Parathyroid adenoma (tissue), 2 donors: ENCODE data around the gene KCNT1.

Experiments
- H2AFZ ChIP-seq: fragments of 300-600 bp; sonication (generic); one replicate; pipeline ENCODE4 v1.7.0; 2017; ENCODE audit warnings: antibody characterized with exemption, mild to moderate bottlenecking
- H3K27ac ChIP-seq: fragments of 300-600 bp; sonication (generic); one replicate; pipeline ENCODE4 v1.7.0; 2017
- H3K27me3 ChIP-seq: fragments of 300-600 bp; sonication (generic); one replicate; pipeline ENCODE4 v1.7.0; 2017; ENCODE audit warnings: low read length; ENCODE audit not compliant: control insufficient read depth, insufficient read depth
- H3K36me3 ChIP-seq: fragments of 300-600 bp; sonication (generic); one replicate; pipeline ENCODE4 v1.7.0; 2017; ENCODE audit warnings: low read length; ENCODE audit not compliant: control insufficient read depth, insufficient read depth
- H3K4me1 ChIP-seq: fragments of 300-600 bp; sonication (generic); one replicate; pipeline ENCODE4 v1.7.0; 2017; ENCODE audit warnings: control low read depth
- H3K4me2 ChIP-seq: fragments of 300-600 bp; sonication (generic); one replicate; pipeline ENCODE4 v1.7.0; 2017; ENCODE audit warnings: low read length
- H3K4me3 ChIP-seq: fragments of 300-600 bp; sonication (generic); one replicate; pipeline ENCODE4 v1.7.0; 2017; ENCODE audit warnings: low read depth, low read length
- H3K79me2 ChIP-seq: fragments of 300-600 bp; sonication (generic); one replicate; pipeline ENCODE4 v1.7.0; 2017; ENCODE audit warnings: control low read depth
- H3K9ac ChIP-seq: fragments of 300-600 bp; sonication (generic); one replicate; pipeline ENCODE4 v1.7.0; 2017; ENCODE audit warnings: mild to moderate bottlenecking
- H3K9me3 ChIP-seq: fragments of 300-600 bp; sonication (generic); one replicate; pipeline ENCODE4 v1.7.0; 2017; ENCODE audit warnings: low read length; ENCODE audit not compliant: control insufficient read depth
- CTCF ChIP-seq: fragments of 300-600 bp; sonication (generic); IDR thresholded peaks from one replicate; pipeline ENCODE4 v1.7.0; 2017; ENCODE audit warnings: antibody characterized with exemption, mild to moderate bottlenecking
- donor health status: primary hyperparathyroidism.

KCNT1 gene

GRCh38 chr9:135661816-135662560 is 40.0 kb upstream of the KCNT1 start:
- no peaks in the 10 kb centered on the region for H3K9me3 ChIP-seq
- TF ChIP-seq CTCF, result no peak
- H3K27me3 ChIP-seq, result no peaks in the 10 kb centered on the region
- H3K4me2 ChIP-seq, result peak overlapping the region; percentile 30
- H3K36me3 ChIP-seq, result no peaks in the 10 kb centered on the region
- no peak overlapping the region for H3K4me3 ChIP-seq
- no peaks in the 10 kb centered on the region for H3K79me2 ChIP-seq
- H3K4me1 ChIP-seq, result peaks cover 9% of the 10 kb centered on the region
- H3K9ac ChIP-seq, result no peak overlapping the region
- peak overlapping the region; percentile 50 for H2AFZ ChIP-seq
- peak overlapping the region; percentile 81 for H3K27ac ChIP-seq

GRCh38 chr9:135662758-135663450 is 39.1 kb upstream of the KCNT1 start, which contains the start of gene LCN9:
Gene LCN9 (plus strand): TSS chr9:135663309. CDS start chr9:135663322, 13 bp downstream.
- Histone ChIP-seq H3K27ac (peak within 1 kb of the TSS; percentile 81), H3K9ac (no peak within 1 kb of the TSS), H2AFZ (peak within 1 kb of the TSS; percentile 50), H3K4me2 (peak within 1 kb of the TSS; percentile 30), H3K4me3 (no peak within 1 kb of the TSS), H3K9me3 (no peaks in the 10 kb centered on the region), H3K36me3 (no peaks in the 10 kb centered on the region), H3K79me2 (no peaks in the 10 kb centered on the region), H3K4me1 (peaks cover 9% of the 10 kb centered on the region), H3K27me3 (no peaks in the 10 kb centered on the region)
- no peak for TF ChIP-seq CTCF

GRCh38 chr9:135663451-135663770 is 38.6 kb upstream of the KCNT1 start:
- Histone ChIP-seq H3K9me3 (no peaks in the 10 kb centered on the region), H3K79me2 (no peaks in the 10 kb centered on the region), H3K36me3 (no peaks in the 10 kb centered on the region), H3K27me3 (no peaks in the 10 kb centered on the region), H3K9ac (no peak overlapping the region), H3K4me1 (peaks cover 9% of the 10 kb centered on the region), H3K4me2 (no peak overlapping the region), H3K4me3 (no peak overlapping the region), H2AFZ (no peak overlapping the region), H3K27ac (no peak overlapping the region)
- no peak for TF ChIP-seq CTCF

GRCh38 chr9:135663857-135664256 is 38.1 kb upstream of the KCNT1 start:
- H3K9ac ChIP-seq, result no peak overlapping the region
- H3K4me3 ChIP-seq, result no peak overlapping the region
- peaks cover 9% of the 10 kb centered on the region for H3K4me1 ChIP-seq
- no peak overlapping the region for H3K27ac ChIP-seq
- no peaks in the 10 kb centered on the region for H3K9me3 ChIP-seq
- no peaks in the 10 kb centered on the region for H3K79me2 ChIP-seq
- no peaks in the 10 kb centered on the region for H3K27me3 ChIP-seq
- H2AFZ ChIP-seq, result no peak overlapping the region
- no peaks in the 10 kb centered on the region for H3K36me3 ChIP-seq
- no peak for TF ChIP-seq CTCF
- no peak overlapping the region for H3K4me2 ChIP-seq
